ENCODE measurements around the gene SPEM1. TPM values are rescaled to one million over a fixed set of nuclear protein-coding genes. Genes with fewer than 3 reads are reported as not detected.

SPEM1 gene
- total RNA-seq, 4 donors from 2014 or later: not detected

DNA sequence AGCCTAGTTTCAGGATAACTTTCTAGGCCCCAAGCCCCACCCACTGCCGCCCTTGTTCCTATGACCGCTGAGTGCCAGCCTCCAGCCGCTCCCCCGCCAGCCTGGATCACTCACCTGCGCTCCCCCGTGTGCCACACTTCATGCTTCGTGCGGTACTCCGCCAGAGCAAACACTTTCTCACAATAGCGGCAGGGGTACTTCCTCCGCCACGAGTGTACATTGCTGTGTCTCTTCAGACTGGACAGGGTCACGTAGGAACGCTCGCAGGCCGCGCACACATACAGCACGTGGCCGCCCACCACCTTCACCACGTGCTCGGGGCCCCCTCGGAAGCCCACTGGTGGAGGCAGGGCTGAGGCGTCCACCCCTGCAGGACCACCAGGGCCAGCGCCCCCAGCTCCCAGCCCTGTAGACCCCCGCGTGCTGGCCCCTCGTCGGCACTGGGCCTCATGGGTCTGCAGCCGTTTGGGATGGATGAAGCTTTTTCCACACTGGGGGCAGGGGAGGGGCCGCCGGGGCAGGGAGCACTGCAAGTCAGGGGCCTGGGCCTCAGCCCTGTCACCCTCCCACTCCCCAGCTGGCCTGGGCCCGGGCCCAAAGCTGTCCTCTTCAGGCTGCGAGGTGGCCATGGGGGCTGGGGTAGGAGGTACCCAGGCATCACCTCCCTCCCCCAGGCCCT, 45.6 kb downstream of the SPEM1 start:
- Histone ChIP-seq H3K9me3 (no peaks in the 10 kb centered on the region), H3K4me3 (no peak overlapping the region), H3K36me3 (peaks cover 10 to 68% (median 11%) of the 10 kb centered on the region in 3 donors), H3K27me3 (no peaks in the 10 kb centered on the region), H3K4me1 (peaks cover 14 to 83% (median 17%) of the 10 kb centered on the region in 3 donors), H3K27ac (peak overlapping the region; percentile 0 to 75 (median 65))
- TF ChIP-seq POLR2A (IDR thresholded peaks at IDR 0.05): no peak
- TF ChIP-seq, protein P1, sequence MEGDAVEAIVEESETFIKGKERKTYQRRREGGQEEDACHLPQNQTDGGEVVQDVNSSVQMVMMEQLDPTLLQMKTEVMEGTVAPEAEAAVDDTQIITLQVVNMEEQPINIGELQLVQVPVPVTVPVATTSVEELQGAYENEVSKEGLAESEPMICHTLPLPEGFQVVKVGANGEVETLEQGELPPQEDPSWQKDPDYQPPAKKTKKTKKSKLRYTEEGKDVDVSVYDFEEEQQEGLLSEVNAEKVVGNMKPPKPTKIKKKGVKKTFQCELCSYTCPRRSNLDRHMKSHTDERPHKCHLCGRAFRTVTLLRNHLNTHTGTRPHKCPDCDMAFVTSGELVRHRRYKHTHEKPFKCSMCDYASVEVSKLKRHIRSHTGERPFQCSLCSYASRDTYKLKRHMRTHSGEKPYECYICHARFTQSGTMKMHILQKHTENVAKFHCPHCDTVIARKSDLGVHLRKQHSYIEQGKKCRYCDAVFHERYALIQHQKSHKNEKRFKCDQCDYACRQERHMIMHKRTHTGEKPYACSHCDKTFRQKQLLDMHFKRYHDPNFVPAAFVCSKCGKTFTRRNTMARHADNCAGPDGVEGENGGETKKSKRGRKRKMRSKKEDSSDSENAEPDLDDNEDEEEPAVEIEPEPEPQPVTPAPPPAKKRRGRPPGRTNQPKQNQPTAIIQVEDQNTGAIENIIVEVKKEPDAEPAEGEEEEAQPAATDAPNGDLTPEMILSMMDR (IDR thresholded peaks at IDR 0.05): no peak
- intact Hi-C loops (cut with DNase I): no loop called here
- WGBS, 2 donors: 89 to 93% methylated on average over 10 to 22 of the region's 33 CpGs
- DNase-seq: no peak

DNA sequence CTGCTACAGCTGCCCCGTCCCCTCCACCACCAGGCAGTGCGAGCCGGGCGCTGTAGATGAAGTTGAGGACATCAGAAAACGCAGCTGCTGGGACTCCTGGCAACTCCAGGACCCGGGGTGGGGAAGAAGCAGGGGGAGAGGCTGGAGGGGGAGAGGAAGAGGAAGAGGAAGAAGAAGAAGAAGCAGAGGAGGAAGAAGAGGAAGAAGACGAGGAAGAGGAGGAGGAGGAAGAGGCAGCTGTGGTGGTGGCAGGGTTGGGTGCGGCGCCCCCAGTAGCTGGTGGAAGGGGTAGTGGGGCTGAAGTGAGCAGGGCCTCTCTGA, 46.2 kb downstream of the SPEM1 start:
- Histone ChIP-seq H3K9me3 (no peaks in the 10 kb centered on the region), H3K36me3 (peaks cover 10 to 68% (median 11%) of the 10 kb centered on the region in 3 donors), H3K27me3 (no peaks in the 10 kb centered on the region), H3K4me3 (no peak overlapping the region), H3K4me1 (peaks cover 17 to 84% (median 20%) of the 10 kb centered on the region in 3 donors), H3K27ac (peak overlapping the region; percentile 0 to 75 (median 65))
- intact Hi-C loops (cut with DNase I): no loop called here
- TF ChIP-seq, protein P1 (IDR thresholded peaks at IDR 0.05): no peak
- TF ChIP-seq POLR2A (IDR thresholded peaks at IDR 0.05): no peak
- DNase-seq: no peak
- 76 to 86% methylated on average over 5 of the region's 9 CpGs for WGBS, 2 donors

DNA sequence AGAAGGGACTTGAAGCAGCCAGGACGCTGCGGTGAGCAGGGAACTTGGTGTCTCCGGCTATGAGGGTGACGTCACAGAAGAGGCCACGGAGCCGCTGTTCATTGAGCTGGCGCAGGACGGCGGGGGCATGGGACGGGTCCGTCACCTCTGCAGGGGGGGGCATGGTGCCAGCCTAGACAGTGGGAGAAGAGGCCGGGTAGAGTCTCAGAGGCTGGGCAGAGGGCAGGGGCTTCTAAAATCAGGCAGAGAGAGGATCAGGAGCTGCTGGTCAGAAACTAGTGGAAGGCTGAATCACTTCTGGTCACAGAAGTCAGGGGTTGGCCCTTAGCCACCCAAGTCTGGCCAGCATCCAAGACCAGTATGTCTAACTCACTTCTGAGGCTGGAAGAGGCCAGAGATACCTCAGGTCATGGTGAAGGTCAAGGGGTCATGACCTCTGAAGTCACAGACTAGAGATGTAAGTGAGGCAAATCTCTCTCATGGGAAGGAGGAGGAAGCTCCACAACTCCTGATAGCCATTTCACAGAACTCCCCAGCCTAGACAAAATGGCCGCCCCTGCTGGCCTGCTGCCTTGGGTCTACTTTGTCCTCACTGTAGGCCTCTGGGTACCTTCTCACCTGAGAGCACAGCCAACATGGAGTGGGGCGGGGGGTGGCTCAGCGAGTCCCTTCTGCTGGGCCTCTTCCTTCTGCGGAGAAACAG, 46.7 kb downstream of the SPEM1 start:
- Histone ChIP-seq H3K27me3 (no peaks in the 10 kb centered on the region), H3K4me1 (peaks cover 18 to 84% (median 25%) of the 10 kb centered on the region in 3 donors), H3K4me3 (no peak overlapping the region), H3K9me3 (no peaks in the 10 kb centered on the region), H3K36me3 (peaks cover 10 to 65% (median 11%) of the 10 kb centered on the region in 3 donors), H3K27ac (peak overlapping the region; percentile 0 to 75 (median 65))
- WGBS, 2 donors: 65 to 78% methylated on average over 12 to 14 of the region's 16 CpGs
- TF ChIP-seq, protein P1 (IDR thresholded peaks at IDR 0.05): no peak
- no peak for TF ChIP-seq POLR2A (IDR thresholded peaks at IDR 0.05)
- intact Hi-C loops (cut with DNase I): no loop called here
- DNase-seq: no peak

DNA sequence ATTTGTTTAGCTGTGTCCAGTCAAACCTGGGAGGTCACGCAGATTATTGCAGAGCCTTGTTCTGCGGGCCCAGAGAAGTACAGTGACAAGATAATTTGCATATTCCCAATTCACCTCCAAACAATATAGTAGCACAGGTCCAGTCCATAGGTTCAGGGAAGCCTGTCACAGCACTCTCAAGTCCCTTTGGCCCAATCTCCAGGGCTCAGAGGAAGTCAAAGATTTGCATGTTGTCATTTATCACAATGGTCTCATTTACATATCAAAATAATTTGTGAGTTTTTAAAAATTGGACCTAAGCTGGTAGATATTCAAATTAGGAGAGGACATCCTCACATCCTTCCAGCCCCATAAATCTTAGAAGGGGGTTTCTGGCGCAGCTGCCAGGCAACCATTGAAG, 47.4 kb downstream of the SPEM1 start:
- H3K4me1 ChIP-seq: peaks cover 23 to 86% (median 32%) of the 10 kb centered on the region in 3 donors
- no peak overlapping the region for H3K4me3 ChIP-seq
- intact Hi-C loops (cut with DNase I): no loop called here

More for the DNA sequence above, 47.4 kb downstream of the SPEM1 start:
- TF ChIP-seq, protein P1 (IDR thresholded peaks at IDR 0.05): no peak
- TF ChIP-seq POLR2A (IDR thresholded peaks at IDR 0.05): no peak
- peak overlapping the region in 3 of 4 donors; percentile 64 to 75 (median 66) for H3K27ac ChIP-seq
- DNase-seq: no peak
- H3K27me3 ChIP-seq: no peaks in the 10 kb centered on the region
- H3K9me3 ChIP-seq: no peaks in the 10 kb centered on the region
- 91 to 94% methylated on average over 2 to 3 of the region's 3 CpGs for WGBS, 2 donors
- H3K36me3 ChIP-seq: peaks cover 7 to 58% (median 11%) of the 10 kb centered on the region in 3 donors

Data from esophagus squamous epithelium (tissue), 5 donors.